Measurements from ENCODE around the gene LMX1B.

DNA sequence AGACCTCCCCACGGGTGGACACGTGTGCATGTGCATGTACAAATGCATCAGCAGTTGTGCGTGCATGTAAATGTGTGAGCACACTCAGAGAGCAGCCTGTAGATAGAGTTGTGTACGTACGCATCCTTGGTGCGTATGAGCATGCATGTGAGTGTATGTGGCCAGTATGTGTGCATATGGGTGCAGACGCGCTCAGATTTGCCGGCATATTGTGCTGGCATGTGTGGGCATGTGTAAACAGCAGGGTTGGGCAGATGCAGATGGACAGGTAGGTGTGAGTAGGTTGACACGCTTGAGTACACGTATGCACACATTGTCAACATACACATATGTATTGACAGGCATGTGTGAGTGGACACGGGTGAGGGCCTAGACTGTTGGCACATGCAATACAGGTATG is 56.5 kb downstream of the LMX1B start:
- no peak for TF ChIP-seq CTCF (conservative IDR thresholded peaks at IDR 0.05)
- no peak for TF ChIP-seq ZFX (IDR thresholded peaks at IDR 0.05)

Data from C4-2B (cell line).